Measurements from ENCODE around the gene LCOR.
A peak's percentile ranks its signal among the peaks of the same experiment; 100 is the strongest.

Gene LCOR

GRCh38 chr10:96890580-96890979, 58.5 kb downstream of the LCOR start:
- no peak for FAIRE-seq

DNA sequence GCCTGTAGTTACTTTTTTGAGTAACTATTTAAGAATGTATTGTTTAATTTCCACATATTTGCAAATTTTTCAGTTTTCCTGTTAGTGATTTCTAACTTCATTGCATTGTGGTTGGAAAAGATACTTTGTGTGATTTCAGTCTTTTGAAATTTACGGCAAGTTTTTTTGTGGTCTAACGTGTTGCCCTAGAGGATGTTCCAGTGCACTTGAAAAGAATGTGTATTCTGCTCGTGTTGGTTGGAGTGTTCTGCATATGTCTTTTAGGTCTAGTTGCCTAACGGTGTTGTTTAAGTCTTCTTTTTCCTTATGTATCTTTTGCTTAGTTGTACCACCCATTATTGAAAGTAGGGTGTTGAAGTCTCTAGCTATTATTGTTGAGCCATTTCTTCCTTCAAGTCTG, 59.7 kb downstream of the LCOR start:
- no peak for FAIRE-seq

DNA sequence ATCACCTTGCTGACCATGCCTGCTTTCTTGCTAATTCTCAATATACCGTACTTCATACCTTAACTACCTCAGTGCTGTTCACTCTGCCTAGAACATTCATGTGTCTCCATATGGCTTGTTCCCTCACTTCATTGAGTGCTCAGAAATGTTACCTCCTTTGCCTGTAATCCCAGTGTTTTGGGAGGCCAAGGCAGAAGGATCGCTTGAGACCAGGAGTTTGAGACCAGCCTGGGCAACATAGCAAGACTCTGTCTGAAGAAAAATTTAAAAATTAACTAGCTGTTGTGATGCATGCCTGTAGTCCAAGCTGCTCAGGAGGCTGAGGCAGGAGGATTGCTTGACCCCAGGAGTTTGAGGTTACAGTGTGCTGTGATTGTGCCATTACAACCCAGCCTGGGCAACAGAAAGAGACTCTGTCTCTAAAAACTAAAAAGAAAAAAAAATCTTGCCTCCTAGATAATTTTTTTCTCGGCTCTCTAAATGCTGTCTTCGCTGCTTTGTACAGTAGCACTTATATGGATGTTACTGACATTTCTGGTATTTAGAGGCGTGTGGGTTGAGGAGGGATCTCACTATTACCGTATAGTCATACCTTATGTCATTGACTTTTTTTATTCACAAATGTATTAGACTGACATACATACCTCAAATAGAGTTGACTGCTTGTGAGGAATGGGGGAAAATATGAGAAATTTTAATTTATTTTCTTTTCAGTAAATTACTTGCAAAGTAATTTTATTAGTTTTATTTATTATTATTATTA, 63.7 kb downstream of the LCOR start:
- FAIRE-seq, result no peak

DNA sequence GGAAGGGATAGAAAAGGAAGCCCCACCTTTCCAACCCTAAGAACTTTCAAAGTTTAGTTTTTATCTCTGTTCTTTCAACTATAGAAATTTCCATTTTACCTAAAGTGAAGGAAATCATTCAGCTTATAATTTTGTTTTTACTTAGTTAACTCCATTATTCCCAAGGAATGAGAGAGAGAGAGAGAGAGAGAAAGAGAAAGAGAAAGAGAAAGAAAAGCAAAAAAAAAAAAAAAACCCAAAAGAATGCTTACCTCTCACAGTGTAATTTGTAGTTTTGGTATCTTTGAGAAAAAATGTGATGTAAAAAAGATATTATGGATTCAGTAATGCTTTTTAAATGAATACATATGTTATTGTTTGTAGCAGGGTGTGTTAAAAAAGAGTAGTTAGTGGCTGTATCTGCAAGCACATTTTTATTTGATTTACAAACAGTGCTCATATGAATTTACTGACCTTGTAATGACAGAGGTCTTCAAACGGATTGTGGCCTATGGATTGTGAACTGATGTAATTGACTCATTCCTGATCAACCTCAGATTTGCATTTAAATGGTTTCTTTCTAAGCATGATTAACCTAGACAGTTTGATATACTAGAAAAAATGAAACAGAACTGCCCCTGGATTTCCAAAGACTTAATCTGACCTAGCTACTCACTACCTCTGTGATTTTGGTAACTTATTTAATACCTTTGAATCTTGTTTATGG, 64.9 kb downstream of the LCOR start:
- FAIRE-seq, result peak; percentile 44

DNA sequence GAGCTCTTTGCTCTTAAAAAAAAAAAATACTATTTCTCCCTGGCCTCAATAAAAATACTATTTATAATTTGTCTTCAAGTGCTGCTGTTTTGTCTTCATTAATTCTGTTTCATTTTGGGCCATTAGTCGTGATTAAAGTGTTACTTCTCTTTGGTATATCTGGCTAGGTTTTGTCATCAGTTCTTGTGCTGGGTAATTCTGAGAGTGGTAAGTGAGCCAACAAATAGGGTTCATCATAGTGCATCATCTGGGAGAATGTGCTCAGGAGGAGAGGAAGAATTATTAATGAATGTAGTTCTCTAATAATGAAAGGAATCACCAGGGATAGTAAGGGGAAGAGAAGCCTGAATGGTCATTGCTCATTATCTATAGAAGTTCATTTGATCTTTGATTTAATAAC, 70.0 kb downstream of the LCOR start:
- FAIRE-seq, result no peak

GRCh38 chr10:96902731-96903358, 70.7 kb downstream of the LCOR start:
- FAIRE-seq, result no peak

GRCh38 chr10:96904648-96905047, 72.5 kb downstream of the LCOR start:
- FAIRE-seq, result no peak

DNA sequence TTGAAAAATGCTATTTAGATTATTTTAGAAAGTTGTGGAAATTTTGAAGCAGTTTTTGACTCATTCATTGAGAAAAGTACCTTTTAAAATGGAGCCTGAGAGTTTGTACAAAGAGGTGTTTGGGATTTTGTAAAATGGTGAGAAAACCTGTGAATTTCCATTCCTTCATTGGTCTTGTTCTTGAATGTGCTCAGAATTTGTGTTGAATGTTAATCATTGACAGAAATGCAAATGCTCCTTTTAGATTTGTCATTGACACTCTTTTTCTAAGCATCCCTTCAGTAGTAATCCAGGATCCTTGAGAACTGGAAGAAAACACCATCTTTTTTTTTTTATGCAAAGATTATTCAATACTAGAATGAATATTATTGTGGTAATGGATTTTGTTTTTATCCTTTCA, 74.8 kb downstream of the LCOR start:
- no peak for FAIRE-seq

DNA sequence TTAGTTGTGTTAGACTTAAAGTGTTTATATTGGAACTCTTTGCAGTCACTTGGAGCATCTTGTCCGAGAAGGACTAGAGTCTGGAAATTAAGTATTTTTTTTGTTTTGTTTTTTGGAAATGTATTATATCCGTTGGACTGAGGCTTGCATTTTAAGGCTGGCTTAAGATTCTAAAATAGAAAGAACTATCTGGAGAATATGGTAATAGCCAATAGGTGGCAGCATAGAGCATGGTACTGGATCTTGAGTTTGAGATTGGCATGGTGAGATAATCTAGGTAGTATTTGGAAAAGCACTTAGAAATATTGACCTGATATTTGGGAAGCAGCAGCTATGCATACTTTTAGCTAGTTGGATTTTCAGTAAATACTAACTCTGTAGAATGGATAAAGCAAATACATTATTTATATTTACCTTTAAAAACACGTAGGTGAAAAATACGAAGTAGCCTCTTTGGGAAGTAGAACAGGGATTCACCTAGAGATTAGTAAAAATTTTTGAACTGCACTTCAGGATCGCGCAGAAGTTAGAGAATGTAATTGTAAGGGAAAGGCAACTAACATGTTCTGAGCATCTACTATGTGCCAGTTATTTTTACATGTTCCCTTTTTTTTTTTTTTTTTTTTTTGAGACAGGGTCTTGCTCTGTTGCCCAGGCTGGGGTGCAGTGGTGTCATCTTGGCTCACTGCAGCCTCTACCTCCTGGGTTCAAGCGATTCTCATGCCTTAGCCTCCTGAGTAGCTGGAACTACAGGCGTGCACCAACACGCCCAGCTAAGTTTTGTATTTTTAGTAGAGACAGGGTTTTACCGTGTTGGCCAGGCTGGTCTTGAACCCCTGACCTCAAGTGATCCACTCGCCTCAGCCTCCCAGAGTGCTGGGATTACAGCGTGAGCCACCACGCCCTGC, 78.6 kb downstream of the LCOR start:
- FAIRE-seq, result peak; percentile 94

- no peak for FAIRE-seq
These were observed 80.3 kb downstream of the LCOR start for GRCh38 chr10:96912405-96912804.

DNA sequence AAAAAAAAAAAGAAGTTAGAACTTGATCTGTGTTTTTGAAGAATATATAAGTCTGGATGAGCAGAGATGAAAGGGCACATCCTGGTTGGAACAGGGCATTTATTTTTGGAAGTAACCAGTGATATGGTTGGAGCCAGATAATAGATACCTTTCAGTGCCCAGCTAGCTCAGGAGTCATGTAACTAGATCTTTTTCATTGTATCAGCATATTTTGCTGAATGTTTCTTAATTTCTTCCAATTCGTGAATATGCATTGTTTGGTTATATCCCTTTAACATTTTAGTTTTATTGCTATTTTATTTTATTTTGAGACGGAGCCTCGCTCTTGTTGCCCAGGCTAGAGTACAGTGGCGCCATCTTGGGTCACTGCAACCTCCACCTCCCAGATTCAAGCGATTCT, 81.8 kb downstream of the LCOR start:
- FAIRE-seq, result no peak

- no peak for FAIRE-seq
These were observed 85.5 kb downstream of the LCOR start for GRCh38 chr10:96917628-96918027.

- peak; percentile 30 for FAIRE-seq
These were observed 86.3 kb downstream of the LCOR start for GRCh38 chr10:96918214-96919002.

- no peak for FAIRE-seq
These were observed 87.8 kb downstream of the LCOR start for GRCh38 chr10:96919785-96920430.

GRCh38 chr10:96921655-96922054, 89.6 kb downstream of the LCOR start:
- FAIRE-seq, result no peak

DNA sequence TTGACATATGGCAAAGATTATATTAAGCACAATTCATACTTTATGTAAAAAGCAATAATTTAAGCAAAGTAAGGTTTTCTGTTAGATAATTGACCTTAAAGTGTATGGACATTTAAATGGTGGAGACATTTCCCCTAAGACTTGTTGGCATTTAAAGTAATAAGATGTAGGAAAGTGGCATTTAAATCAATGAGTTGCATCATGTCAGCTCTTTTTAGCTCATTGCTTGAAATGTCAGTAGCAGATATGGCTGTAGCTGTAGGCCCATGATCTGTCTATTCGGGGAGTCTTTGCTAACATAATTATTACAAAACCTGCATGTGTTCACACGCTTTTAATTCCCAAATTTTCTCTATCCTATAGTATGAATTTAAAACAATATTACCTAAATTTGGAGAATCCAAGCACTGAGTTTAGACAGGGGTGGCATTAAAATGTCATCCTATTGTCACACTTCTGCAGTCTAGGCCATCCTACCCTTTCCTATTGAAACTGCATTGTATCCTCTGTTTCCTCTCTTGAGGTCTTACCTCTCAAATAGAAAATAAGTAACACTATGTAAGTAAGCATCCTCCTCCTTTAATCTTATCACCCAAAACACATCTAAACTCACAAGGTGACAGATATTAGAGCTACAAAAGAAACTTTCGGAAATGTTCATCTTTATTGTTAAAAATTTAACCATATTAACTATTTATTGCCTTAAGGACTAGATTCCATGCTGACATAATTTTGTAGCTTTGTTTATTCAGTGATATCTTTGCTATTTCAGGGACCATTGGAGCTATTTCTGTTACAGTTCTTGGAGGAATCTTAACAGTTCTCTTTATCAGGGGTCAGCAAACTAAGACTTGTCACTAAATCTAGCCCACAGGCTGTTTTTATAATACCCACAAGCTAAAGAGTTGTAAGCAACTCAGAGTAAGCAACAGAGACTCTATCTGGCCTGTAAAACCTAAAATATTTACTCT, 91.2 kb downstream of the LCOR start:
- no peak for FAIRE-seq

DNA sequence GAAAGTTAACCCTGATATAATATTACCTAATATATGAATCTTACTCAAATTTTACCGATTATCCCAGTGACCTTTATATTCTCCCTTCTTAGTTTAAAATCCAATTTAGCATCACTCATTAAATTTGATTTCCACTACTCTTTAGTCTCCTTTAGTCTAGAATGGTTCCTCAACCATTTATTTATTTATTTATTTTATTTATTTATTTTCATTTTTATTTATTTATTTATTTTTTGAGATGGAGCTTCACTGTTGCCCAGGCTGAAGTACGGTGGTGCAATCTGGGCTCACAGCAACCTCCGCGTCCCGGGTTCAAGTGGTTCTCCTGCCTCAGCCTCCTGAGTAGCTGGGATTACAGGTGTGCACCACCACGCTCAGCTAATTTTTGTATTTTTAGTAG, 92.8 kb downstream of the LCOR start:
- FAIRE-seq, result peak; percentile 42

- FAIRE-seq, result no peak
These were observed 98.4 kb downstream of the LCOR start for GRCh38 chr10:96930469-96930868.

DNA sequence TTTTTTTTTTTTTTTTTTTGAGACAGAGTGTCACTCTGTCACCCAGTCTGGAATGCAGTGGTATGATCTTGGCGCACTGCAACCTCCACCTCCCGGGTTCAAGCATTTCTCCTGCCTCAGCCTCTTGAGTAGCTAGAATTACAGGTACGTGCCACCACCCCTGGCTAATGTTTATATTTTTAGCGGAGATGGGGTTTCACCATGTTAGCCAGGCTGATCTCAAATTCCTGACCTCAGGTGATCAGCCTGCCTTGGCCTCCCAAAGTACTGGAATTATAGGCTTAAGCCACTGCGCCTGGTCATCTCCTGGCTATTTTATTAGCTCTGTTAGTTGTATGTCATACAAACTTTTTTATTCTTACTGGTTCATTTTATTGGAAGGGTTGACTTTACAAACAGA, 103.0 kb downstream of the LCOR start:
- no peak for FAIRE-seq

DNA sequence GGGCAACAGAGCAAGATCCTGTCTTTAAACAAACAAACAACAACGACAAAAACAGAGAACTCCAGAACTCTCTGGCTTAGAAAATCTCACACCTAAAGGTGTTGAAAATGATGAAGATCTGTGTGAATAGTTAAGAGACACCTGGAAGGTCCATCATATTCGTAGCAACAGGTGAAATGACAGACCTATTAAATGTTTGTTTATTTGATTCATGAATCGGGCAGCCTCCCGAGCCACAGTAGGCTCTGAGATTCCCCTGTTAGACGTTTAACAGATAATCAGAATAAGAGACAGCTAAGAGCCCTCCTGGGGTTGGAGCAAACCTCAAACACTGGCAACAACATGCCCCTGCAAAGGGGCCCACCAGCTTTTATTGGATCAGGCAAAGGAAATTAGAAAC, 103.7 kb downstream of the LCOR start:
- no peak for FAIRE-seq

All from G401.6 (cell line).